ENCODE data around the gene ALG3. TPM values are rescaled to one million over a fixed set of nuclear protein-coding genes. Genes with fewer than 3 reads are reported as not detected.

The ALG3 gene
- total and polyA plus RNA-seq, 2 of the 4 experiments (the other 2 are of a cell fraction): 19.5 to 52.6 TPM

GRCh38 chr3:184291738-184292445 lies 43.1 kb upstream of the ALG3 start:
- DNase-seq: no peak
- intact Hi-C loops (cut with micrococcal nuclease): no loop called here
- in situ Hi-C loops (cut with MboI; ENCODE audit: low sequenced_read_pairs): no loop called here

More at GRCh38 chr3:184291738-184292445, 43.1 kb upstream of the ALG3 start:
- Histone ChIP-seq H3K18ac (ENCODE audit: low read depth, low read length) (no peak overlapping the region), H3K4ac (ENCODE audit: low read depth, low read length) (no peak overlapping the region), H2BK5ac (ENCODE audit: low read depth, low read length, poor library complexity, severe bottlenecking) (no peak overlapping the region), H2BK20ac (ENCODE audit: low read depth, low read length) (no peak overlapping the region), H3K4me3 (ENCODE audit: insufficient read depth, low read depth, low read length) (no peak overlapping the region), H2AK9ac (replicated peaks; ENCODE audit: low read depth, low read length, poor library complexity) (no peak overlapping the region), H2AFZ (replicated peaks; ENCODE audit: low read length, poor library complexity) (no peak overlapping the region), H3K23ac (ENCODE audit: low read depth, low read length) (no peak overlapping the region), H3K27ac (ENCODE audit: insufficient read depth, low read length) (no peak overlapping the region), H3K79me1 (ENCODE audit: low read depth in 1 of 2, low read length in 2 of 2) (no peaks in the 10 kb centered on the region), H4K8ac (ENCODE audit: low read depth in 2 of 2, low read length in 2 of 2) (no peak overlapping the region), H4K5ac (ENCODE audit: low read depth, low read length) (no peak overlapping the region), H3K14ac (replicated peaks; ENCODE audit: low read depth, low read length) (no peak overlapping the region), H3K4me2 (ENCODE audit: low read depth, low read length) (no peak overlapping the region), H3K9me3 (ENCODE audit: control insufficient read depth, insufficient read depth, low read length) (no peaks in the 10 kb centered on the region), H2BK15ac (ENCODE audit: low read depth, low read length) (no peak overlapping the region), H3K36me3 (ENCODE audit: control insufficient read depth, insufficient read depth, low read length) (no peaks in the 10 kb centered on the region), H3K9me1 (ENCODE audit: insufficient read depth, low read length) (no peaks in the 10 kb centered on the region), H4K91ac (ENCODE audit: insufficient read depth, low read depth, low read length) (no peak overlapping the region), H2AK5ac (ENCODE audit: low read depth, low read length) (no peak overlapping the region), H3K56ac (ENCODE audit: extremely low read depth, insufficient read depth, low read length) (no peak overlapping the region), H2BK120ac (ENCODE audit: low read depth, low read length) (no peak overlapping the region), H3K9ac (ENCODE audit: low read depth, low read length) (no peak overlapping the region), H3K4me1 (ENCODE audit: control insufficient read depth, insufficient read depth, low read length) (no peaks in the 10 kb centered on the region), H3K27me3 (ENCODE audit: control insufficient read depth, insufficient read depth, low read length) (peaks cover 18% of the 10 kb centered on the region; the same call in 1 of the 2 replicates), H4K20me1 (ENCODE audit: insufficient read depth, low read length) (no peaks in the 10 kb centered on the region)
- TF ChIP-seq NFE2L2 (IDR thresholded peaks at IDR 0.05; ENCODE audit: low read depth, low read length) (no peak), CTCF (conservative IDR thresholded peaks at IDR 0.05; ENCODE audit: low read depth, low read length) (no peak), RAD21 (IDR thresholded peaks at IDR 0.05; ENCODE audit: low read length) (no peak), ELK1 (IDR thresholded peaks at IDR 0.05; ENCODE audit: borderline replicate concordance, low read depth, low read length) (no peak), POLR2A (IDR thresholded peaks at IDR 0.05; ENCODE audit: low read depth, low read length) (no peak), FOS (IDR thresholded peaks at IDR 0.05; ENCODE audit: low read depth, low read length) (no peak), RFX5 (IDR thresholded peaks at IDR 0.05; ENCODE audit: low read depth, low read length) (no peak), SMC3 (IDR thresholded peaks at IDR 0.05; ENCODE audit: low read depth, low read length) (no peak), RCOR1 (IDR thresholded peaks at IDR 0.05; ENCODE audit: insufficient replicate concordance, low read length) (no peak), MXI1 (IDR thresholded peaks at IDR 0.05; ENCODE audit: borderline replicate concordance, low read depth, low read length) (no peak), BHLHE40 (IDR thresholded peaks at IDR 0.05; ENCODE audit: low read depth, low read length) (no peak), MAZ (IDR thresholded peaks at IDR 0.05; ENCODE audit: borderline replicate concordance, low read depth, low read length) (no peak), CHD1 (IDR thresholded peaks at IDR 0.05; ENCODE audit: low read depth, low read length) (no peak)
- no peak for ATAC-seq (ENCODE audit: low read depth)
- 70% methylated on average over 2 of the region's 21 CpGs; no CpG with 5 or more reads in 1 of the 2 experiments for WGBS, 2 experiments (ENCODE audit: extremely low coverage in 2 of 2, insufficient read length in 1 of 2)
- CTCF ChIA-PET: no interaction called here
- no TSS peak for BruUV-seq (replicated peaks)
- dilution Hi-C loops (cut with HindIII; ENCODE audit: low sequenced_read_pairs, unreplicated experiment): no loop called here
- POLR2A ChIA-PET (ENCODE audit: unreplicated experiment): no interaction called here
